GM23248 (cell line): Measurements from ENCODE around the gene BMP2K.

ENCODE experiments used
- EZH2 ChIP-seq: fragments of 200-600 bp; sonication (generic); IDR thresholded peaks from 2 replicates; pipeline ENCODE4 v1.6.1; 2018; ENCODE audit warnings: antibody characterized with exemption, mild to moderate bottlenecking; ENCODE audit not compliant: insufficient read depth, poor library complexity, severe bottlenecking
- EZH2phosphoT487 ChIP-seq: fragments of 200-600 bp; sonication (generic); IDR thresholded peaks from 2 replicates; pipeline ENCODE4 v1.6.1; 2018; ENCODE audit warnings: antibody characterized with exemption, moderate library complexity, mild to moderate bottlenecking, low read depth; ENCODE audit not compliant: insufficient read depth

- TF ChIP-seq EZH2phosphoT487 (no peak), EZH2 (no peak)
These were observed 109.4 kb downstream of the BMP2K start for GRCh38 chr4:78885598-78885997.
